Kidney epithelial cell (primary cell): ENCODE measurements around the gene MROH7. TPM values are rescaled to one million over a fixed set of nuclear protein-coding genes. Genes with fewer than 3 reads are reported as not detected.
"Not testable (repeated sequence)": the region's sequence is repeated elsewhere in the genome, so short reads cannot be mapped to it uniquely, and the experiment has no call there.

Experiments
- DNase-seq: peaks from one replicate; pipeline ENCODE4 v3.0.0-alpha.2; 2010; ENCODE audit warnings: low read depth
- H3K27me3 ChIP-seq: 2 replicates; pipeline ENCODE4 v1.6.0; 2011; ENCODE audit warnings: low read length; ENCODE audit not compliant: control insufficient read depth, insufficient read depth
- H3K36me3 ChIP-seq: 2 replicates; pipeline ENCODE4 v1.5.1; 2011; ENCODE audit warnings: low read length; ENCODE audit not compliant: control insufficient read depth, insufficient read depth
- H3K4me3 ChIP-seq: 2 replicates; pipeline ENCODE4 v1.5.1; 2011; ENCODE audit warnings: low read depth, mild to moderate bottlenecking, control low read depth, low read length
- total RNA-seq: library from RNA; depleted of rRNA; stranded (reverse); fragments of >200 nt; gene quantifications from 2 replicates; pipeline ENCODE4 v1.2.3, GENCODE V29; 2015
- TF ChIP-seq, protein P1 (sequence below): IDR thresholded peaks from 2 replicates; pipeline ENCODE4 v1.5.1; 2011; ENCODE audit warnings: mild to moderate bottlenecking, moderate library complexity, low read length, control low read depth, inconsistent platforms; ENCODE audit not compliant: insufficient read depth, poor library complexity, severe bottlenecking

Gene MROH7
- total RNA-seq, 1 donor from 2014 or later = not detected

DNA sequence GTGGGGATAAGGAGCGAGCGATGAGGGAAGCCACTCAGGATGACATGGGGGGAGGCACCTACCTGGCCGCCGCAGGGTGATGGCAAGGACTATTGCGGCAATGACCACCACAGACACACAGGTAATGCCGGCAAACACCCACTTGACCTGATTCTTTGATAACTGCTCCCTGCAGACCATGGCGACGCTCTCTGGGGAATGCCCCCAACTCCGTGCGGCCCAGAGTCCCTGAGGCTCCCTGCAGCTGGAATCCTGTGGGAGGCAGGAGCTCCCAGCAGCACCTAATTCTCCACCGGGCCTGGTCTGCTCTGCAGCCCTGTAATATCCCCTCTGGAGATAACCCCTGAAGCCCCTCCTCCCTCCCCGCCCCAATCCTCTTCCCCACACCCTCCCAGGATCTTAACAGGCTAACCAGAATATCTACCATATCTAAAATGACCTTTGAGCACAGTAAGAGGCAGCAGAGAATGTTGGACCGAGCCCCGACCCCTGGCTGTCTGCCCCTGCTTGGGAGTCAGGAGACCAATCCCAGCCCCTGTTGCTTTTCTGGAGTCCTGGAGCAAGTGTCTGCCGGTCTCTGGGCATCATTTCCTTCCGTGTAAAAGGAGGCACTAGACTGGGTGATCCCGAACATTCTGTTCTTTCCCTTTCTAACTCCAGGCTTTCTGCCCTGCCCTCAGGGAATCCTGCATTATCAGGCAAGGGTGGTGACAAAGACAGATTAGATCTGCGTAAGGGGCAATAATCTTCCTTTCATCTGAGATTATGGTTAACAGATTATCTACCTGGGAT, 18.2 kb upstream of the MROH7 start, which contains the start of gene FAM151A:
FAM151A (minus strand) TSS at position 310 of the 792 bp plus-strand sequence; CDS start at position 180, 130 bp downstream.
- Histone ChIP-seq H3K36me3 (no peaks in the 10 kb centered on the region), H3K4me3 (no peak within 1 kb of the TSS), H3K27me3 (peaks cover 8% of the 10 kb centered on the region)
- DNase-seq = no peak
- TF ChIP-seq, protein P1, sequence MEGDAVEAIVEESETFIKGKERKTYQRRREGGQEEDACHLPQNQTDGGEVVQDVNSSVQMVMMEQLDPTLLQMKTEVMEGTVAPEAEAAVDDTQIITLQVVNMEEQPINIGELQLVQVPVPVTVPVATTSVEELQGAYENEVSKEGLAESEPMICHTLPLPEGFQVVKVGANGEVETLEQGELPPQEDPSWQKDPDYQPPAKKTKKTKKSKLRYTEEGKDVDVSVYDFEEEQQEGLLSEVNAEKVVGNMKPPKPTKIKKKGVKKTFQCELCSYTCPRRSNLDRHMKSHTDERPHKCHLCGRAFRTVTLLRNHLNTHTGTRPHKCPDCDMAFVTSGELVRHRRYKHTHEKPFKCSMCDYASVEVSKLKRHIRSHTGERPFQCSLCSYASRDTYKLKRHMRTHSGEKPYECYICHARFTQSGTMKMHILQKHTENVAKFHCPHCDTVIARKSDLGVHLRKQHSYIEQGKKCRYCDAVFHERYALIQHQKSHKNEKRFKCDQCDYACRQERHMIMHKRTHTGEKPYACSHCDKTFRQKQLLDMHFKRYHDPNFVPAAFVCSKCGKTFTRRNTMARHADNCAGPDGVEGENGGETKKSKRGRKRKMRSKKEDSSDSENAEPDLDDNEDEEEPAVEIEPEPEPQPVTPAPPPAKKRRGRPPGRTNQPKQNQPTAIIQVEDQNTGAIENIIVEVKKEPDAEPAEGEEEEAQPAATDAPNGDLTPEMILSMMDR = no peak

DNA sequence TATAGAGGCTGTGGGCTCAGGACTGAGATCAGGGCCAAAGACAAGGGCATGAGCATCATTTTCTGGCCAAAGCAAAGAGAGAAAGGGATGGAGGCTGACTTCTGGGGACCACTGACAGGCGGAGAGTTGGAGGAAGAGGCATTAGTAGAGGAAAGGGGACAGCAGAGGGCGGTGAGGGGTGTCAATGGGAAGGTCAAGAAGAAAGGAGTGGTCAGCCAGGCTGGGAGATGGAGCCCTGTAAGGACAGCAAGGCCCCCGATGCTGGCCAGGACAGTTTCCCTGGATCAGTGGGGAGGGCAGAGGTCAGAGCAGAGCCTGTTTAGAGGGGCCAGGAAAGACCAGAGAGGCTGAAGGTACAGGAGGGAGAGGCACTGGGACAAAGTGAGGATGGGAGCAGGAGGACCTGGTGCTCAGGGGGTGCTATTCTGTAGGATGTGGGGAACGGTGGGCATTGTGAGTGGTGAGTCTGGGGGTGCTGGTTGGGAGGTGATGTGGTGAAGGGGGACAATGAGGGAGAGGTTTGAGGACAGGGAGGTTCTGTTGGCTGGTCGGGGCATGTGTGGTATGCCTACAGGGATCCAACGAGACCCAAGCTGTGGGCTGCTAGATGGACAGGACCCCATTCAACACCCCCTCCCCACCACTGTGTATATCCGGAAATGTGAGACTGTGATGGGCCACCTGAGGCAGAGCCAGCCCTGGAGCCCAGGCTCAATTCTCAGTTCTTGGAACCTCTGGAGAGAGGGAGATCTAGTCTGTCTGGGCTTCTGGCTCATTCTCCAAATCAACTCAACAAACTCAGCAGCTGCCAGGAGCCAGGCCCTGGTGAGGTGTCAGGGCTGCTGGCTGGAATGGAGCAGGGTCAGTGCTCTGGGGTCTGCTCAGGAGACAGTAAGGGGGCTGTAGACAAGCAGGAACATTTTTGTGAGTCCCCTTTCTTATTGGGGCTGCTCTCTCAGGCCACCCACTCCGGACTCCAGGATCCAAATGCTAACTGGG, 16.8 kb upstream of the MROH7 start:
- TF ChIP-seq, protein P1 = no peak
- no peak overlapping the region for H3K4me3 ChIP-seq
- no peaks in the 10 kb centered on the region for H3K36me3 ChIP-seq
- DNase-seq = no peak
- H3K27me3 ChIP-seq = peaks cover 5% of the 10 kb centered on the region

DNA sequence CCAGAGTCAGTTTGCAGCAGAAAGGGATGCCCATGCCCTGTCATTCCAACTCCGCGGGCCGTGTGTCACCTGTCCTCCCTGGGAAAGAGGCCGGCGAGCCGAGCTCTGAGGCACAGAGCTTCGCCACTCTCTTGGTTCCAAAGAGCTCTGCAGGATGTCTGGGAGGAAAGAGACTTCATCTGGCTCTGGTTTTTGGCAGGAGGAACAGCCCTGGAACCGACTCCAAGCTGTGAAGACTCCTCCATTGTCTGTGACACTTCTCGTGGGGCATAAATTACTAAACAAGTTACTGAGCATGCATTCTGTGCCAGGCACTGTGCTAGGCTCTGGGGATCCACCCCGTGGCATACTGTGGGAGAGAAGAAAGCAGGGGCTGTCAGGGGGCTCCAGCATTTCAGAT, 14.4 kb upstream of the MROH7 start:
- no peak for DNase-seq
- peaks cover 2% of the 10 kb centered on the region for H3K27me3 ChIP-seq
- TF ChIP-seq, protein P1 = no peak
- no peak overlapping the region for H3K4me3 ChIP-seq
- H3K36me3 ChIP-seq = no peaks in the 10 kb centered on the region

DNA sequence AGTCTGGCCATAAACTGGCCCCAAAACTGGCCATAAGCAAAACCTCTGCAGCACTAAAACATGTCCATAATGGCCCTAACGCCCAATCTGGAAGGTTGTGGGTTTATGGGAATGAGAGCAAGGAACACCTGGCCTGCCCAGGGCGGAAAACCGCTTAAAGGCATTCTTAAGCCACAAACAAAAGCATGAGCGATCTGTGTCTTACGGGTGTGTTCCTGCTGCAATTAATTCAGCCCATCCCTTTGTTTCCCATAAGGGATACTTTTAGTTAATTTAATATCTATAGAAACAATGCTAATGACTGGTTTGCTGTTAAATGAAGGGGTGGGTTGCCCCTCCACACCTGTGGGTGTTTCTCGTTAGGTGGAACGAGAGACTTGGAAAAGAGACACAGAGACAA, 5.8 kb upstream of the MROH7 start:
- H3K36me3 ChIP-seq = not testable (repeated sequence)

DNA sequence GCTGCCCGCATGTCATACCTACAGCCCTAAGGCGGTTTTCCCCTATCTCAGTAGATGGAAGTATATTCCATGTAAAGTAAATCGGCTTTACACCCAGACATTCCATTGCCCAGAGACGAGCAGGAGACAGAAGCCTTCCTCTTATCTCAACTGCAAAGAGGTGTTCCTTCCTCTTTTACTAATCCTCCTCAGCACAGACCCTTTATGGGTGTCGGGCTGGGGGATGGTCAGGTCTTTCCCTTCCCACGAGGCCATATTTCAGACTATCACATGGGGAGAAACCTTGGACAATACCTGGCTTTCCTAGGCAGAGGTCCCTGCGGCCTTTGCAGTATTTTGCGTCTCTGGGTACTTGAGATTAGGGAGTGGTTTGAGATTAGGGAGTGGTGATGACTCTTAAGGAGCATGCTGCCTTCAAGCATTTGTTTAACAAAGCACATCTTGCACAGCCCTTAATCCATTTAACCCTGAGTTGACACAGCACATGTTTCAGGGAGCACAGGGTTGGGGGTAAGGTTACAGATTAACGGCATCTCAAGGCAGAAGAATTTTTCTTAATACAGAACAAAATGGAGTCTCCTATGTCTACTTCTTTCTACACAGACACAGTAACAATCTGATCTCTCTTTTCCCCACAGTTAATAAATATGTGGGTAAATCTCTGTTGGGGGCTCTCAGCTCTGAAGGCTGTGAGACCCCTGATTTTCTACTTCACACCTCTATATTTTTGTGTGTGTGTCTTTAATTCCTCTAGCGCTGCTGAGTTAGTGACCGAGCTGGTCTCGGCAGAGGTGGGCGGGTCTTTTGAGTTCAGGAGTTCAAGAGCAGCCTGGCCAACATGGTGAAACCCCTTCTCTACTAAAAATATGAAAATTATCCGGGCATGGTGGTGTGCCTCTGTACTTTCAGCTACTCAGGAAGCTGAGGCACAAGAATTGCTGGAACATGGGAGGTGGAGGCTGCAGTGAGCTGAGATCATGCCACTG, 4.8 kb upstream of the MROH7 start:
- not testable (repeated sequence) for H3K36me3 ChIP-seq, H3K27me3 ChIP-seq, DNase-seq, H3K4me3 ChIP-seq

More for the DNA sequence above, 5.8 kb upstream of the MROH7 start:
- not testable (repeated sequence) for H3K4me3 ChIP-seq, H3K27me3 ChIP-seq, DNase-seq

DNA sequence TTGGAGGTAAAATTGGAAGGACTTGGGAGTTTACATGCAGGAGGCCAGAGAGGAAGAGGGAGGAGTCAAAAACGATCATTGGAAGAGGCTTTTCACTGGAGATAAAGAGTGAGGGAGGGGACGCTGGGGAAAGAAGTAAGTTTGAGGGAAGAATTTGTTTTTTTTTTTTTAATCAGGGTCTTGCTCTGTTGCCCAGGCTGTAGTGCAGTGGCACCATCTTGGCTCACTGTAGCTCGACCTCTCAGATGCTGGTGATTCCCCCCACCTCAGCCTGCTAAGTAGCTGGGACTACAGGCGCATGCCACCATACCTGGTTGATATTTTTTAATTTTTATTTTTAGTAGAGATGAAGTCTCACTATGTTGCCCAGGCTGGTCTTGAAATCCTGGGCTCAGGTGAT, 1.2 kb upstream of the MROH7 start:
- peaks cover 2% of the 10 kb centered on the region for H3K27me3 ChIP-seq
- DNase-seq = no peak
- TF ChIP-seq, protein P1 = no peak
- H3K4me3 ChIP-seq = no peak overlapping the region
- no peaks in the 10 kb centered on the region for H3K36me3 ChIP-seq
